GM19328 (cell line): ENCODE measurements around the gene ZFYVE28.

ENCODE experiments used
- ATAC-seq: cut with Tn5 transposase; IDR thresholded peaks from one replicate; pipeline ENCODE4 v1.9.1; 2021; ENCODE audit warnings: mild to moderate bottlenecking, moderate library complexity; ENCODE audit not compliant: unreplicated experiment

The ZFYVE28 gene

DNA sequence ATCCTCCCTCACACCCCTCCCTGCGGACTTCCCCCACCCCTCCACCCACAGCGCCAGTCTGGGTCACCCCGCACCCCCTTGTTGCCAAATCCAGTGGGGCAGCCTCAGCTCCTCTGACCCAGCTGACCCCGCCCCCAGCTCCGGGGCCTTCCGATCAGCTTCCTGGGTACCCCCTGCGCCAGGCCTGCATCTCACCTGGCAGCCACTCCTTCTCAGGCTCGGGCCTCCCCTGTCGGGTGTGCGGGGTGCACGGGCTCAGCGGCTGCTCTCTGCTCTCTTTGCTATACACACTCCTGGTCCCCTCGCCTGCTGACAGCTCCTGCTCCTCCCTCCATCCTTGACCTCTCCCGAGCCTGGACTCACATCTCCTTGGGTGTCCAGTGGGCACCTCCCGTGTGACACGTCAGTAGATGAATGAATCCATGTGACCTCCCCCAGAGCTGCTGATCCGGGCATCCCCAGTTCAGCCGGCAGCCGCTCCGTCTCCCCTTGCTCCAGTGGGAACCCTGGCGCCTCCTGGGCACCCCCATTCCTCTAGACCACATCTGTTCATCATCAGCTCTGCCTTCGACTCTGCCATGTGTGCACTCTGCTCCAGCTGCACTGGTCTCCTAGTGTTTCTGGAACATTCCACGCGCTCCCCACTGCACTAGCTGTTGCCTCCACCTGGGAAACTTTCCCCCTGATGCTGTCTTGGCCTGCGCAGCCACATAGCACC, 10.2 kb upstream of the ZFYVE28 start:
- ATAC-seq, result no peak

DNA sequence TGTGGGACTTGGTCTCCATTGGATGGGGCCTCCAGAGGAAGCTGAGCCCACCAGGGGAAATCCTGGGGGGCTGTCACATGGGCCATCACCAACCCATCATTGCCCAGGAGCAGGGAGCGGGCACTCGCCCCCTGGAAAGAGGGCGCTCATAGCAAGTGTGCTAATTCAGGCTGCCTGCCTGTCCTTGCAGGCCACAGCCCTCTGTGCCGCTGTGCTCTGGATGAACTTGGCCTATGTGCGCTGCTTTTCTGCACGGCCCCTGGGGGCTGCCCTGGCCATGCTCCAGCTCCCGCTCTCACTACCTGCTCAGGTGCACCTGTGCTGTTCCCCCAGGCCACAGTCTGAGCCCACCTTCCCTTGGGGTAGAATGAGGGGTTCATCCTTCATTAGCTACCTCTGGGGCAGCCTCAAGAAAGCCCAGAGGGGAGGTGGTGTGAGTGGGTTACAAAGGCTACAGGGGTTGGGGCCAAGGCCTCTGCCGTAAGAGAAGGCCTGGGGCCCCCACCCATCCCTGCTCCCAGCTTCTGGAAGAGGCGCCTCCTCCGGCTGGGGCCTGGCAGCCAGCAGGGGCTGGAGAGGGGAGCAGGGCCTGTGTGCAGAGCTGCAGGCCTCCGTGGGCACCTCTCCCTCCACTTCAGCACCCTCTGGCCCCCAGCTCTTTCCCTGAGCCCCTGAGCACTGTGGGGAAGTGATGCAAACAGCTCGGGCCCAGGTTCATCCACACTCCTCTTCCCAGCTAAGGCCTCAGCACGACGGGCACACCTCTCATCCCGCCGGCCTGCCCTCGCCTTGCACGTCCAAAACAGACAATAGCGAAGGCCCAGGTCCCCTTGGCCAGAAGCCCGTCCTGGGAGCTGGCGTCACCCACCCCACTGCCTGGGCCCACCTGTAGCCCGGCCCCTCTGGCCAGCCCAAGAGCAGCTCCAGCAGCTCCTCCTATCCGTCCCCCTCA, 9.2 kb upstream of the ZFYVE28 start:
- ATAC-seq, result no peak

DNA sequence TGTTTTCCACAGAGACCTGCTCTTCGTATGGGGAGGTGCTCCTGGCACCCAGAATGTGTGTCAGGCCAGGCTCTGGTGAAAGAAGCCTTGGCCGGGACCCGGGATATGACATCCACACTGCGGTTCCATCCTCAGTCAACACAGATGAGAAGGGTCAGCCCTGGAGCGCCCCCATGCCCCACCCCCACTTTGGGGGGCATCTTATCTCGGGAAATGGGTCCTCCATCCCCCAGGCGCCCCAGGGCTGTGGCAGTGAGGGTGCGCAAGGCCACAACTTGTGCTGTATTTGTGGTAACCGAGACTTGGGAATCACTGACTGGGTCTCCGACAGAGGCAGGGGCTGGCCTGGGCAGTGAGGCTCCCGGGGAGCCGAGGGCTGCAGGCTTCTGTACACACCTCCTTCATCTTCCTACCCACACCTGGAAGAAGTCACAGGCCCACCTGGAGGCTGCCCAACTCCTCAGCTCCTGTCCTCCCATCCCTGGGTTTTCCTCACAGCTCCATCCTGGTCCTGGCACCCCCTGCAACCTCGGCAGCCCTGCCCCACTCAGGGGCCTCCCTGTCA, 8.3 kb upstream of the ZFYVE28 start:
- ATAC-seq, result no peak

DNA sequence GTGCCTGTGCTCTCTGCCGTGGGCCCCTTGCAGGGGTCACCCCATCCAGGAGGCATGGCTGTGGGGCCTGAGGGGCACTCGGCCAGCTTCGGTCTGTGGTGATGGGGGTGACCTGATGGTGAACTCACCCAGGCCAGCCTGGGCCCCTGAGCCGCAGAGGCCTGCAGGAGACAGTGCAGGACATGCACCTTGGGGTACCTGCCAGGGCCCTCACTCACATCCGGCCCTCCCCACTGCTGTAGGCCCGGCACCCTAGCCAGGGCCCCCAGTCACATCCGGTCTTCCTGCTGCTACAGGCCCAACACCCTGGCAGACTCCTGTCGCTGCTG, 7.6 kb upstream of the ZFYVE28 start:
- ATAC-seq, result no peak

DNA sequence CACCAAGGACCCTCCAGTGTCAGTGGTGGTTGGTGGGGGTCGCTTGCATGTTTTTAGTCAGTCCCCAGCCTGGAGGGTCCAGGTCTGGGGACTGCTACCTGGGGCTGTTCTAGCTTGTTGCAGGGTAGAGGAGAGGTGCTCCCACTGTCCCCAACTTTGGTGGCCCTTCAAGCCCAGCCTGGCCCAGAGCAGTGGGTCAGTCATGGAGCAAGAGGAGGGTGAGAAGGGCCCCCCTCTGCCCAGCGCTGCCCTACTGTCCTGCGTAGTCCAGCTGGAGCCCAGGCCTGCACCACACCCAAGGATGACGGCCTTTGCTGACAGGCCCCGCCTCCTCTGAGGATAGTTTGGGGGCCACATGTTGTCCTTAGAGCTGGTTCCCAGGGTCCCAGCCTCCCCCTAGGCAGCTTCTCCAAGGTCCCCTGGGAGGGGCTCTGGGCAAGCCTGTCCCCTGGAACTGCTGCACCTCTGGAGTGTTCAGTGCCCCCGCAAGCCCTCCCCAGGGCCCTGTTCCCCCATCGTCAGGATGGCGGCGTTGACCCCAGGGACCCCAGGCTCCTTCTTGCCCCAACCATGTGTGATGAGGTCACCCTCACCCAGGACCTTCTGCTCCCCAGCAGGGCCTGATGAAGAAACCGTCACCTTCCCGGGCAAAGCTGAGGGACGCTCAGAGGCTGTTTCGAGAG, 7.1 kb upstream of the ZFYVE28 start:
- ATAC-seq, result no peak

DNA sequence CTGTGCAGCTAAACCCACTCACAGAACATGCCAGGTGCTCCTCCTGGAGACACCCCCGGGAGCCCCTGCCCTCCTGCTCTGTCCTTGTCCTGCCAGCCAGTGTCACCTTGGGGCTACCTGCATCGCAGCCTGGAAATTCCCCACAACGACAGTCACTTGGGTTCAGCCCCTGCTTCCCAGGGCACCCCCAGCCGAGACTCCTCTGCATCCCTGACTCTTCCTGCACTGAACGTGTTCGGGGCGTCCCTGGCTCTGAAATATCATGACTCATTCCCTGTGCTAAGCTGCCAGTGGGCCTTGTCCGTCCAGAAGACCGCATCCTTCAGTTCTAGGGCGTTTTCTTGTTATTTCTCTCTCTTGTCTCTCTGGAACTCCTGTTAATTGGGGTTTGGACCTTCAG, 6.1 kb upstream of the ZFYVE28 start:
- no peak for ATAC-seq

DNA sequence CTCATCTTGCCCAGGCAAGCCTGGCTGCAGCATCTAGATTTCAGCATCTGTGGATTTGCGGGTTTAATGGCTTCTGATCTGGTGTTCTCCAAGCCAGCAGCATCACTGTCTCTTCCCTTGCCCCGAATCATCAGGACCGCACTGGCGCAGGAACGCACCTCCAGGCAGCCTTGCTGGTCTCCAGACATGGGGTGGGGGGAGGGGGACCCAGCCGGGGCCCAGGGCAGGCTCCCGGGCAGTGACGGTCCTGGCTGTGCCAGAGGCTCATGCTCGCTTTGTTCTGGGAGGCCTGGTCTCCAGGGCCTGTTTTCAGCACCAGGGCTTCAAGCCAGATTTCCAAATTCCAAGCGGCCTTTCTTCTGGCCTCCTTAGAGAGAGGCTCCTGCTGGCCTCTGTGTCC, 5.2 kb upstream of the ZFYVE28 start:
- ATAC-seq, result no peak

DNA sequence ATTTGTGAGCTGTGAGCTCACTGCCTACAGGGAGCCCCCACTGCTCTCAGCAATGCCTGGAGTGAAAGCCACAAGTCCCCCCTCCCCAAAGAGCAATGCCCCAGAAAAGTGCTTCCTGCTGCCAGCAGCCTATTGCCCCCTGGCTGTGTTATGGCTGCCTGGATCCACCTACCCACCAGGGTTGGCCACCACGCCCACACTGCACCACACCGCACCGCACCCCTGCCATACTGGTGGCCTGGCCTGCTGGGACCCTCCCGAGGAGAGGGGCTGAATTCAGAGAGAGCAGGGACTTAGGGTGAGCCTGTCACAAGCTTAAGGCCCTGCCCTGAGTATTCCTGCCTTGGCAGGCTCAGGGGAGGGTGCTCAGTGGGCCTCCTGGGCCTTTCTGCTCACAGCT, 4.6 kb upstream of the ZFYVE28 start:
- ATAC-seq, result no peak

DNA sequence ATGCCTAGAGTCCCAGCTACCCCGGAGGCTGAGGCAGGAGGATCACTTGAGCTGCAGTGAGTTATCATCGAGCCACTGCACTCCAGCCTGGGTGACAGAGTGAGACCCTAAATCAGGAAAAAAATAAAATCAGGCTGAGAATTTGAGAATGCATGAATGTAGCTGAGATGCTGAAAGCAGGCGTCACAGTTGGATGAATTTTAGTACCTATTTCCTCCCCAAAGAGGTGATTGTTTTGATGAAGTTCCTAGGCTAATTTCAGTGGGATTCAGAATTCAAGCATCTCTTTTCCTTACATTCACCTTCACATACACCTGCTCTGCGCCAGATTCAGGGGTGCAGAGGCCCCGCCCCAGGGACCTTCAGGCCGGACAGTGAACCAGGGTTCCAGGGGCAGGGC, 3.5 kb upstream of the ZFYVE28 start:
- ATAC-seq, result no peak

DNA sequence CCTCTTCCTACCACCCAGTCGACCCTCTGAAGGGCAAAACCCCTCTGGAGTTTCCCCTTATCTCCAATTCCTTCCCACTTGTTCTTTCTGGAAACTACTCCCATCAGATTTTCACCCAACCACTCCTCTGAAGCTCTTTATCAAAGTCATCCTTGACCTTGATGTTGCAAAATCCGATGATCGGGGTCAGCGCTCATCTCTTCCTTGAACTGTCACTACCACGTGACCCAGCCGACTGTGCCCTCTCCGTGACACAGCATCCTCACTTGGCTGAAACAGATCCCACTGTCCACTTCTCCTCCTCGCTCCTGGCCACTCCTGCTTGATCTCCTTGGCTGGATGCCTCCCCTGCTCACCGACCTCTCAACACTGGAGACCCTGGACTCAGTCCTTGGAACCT, 1.4 kb upstream of the ZFYVE28 start:
- no peak for ATAC-seq

DNA sequence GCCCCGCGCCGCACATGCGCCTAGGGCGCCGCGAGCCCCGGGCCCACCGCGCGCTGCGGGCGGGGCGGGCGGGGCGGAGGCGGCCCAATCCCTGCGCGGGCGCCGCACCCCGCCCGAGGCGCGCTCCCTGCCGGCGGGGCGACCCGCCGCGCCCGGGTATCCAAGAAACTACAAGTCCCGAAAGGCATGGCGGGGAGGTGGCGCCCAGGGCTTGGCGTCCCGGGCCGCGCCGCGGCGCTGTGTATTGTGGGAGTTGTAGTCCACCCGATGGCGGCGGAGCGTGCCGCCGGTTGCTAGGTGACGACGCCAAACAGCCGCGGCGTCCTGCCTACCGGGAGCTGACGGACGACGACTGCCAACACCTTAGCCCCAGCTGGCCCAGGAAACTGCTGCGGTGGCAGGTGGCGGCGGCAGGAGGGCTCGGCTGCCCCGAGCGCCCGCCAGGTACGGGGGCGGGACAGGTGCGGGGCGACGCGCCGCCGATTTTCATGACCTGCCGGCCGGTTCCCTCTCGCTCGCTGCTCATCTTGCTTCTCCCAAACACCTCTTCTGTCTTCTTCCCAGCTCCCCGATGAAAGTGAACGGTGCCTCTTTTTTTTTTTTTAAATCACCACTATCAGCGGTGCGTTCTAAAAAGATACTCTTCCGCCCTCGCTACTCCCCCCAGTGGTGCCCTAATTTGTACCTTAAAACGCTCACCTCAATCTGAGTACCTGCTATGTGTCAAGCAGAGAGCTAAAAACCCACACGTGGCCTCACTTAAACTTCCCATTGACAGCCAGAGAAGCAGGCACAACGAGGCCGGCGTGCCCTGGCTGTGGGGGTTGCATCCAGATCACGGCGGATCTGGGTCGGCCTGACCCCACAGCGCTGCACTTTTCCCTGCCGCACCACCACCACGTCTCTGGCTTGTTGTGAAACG, 466 bp upstream of the ZFYVE28 start, which contains the start of gene CFAP99:
TSS of gene CFAP99 (plus strand) at position 306 of the 922 bp plus-strand sequence.
- ATAC-seq, result peak; percentile 98

DNA sequence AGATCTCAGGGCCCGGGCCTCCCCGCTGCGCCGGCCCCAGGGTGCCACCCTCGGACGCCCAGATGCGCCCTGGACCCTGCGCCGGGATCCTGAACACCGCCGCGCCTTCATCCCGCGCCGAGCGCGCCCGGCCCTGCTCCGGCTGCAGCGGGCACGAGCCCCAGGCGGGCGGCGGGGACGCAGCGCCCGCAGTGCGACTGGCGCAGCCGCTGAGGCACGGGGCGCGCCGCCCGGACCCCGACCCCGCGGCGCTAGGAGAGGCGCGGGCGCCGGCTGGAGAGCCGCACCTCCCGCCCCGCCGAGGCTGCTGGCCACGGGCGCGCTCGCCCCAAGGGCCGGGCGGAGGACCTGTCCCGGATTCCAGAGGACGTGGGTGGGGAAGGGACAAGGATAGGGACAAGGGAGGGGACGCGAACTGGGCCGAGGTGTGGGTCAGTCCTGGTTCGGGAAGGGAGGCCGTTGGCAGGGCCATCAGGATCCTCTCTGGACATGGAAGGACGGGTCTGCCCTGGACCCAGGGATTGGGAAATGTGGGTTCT, 1.1 kb downstream of the ZFYVE28 start:
- ATAC-seq, result no peak

DNA sequence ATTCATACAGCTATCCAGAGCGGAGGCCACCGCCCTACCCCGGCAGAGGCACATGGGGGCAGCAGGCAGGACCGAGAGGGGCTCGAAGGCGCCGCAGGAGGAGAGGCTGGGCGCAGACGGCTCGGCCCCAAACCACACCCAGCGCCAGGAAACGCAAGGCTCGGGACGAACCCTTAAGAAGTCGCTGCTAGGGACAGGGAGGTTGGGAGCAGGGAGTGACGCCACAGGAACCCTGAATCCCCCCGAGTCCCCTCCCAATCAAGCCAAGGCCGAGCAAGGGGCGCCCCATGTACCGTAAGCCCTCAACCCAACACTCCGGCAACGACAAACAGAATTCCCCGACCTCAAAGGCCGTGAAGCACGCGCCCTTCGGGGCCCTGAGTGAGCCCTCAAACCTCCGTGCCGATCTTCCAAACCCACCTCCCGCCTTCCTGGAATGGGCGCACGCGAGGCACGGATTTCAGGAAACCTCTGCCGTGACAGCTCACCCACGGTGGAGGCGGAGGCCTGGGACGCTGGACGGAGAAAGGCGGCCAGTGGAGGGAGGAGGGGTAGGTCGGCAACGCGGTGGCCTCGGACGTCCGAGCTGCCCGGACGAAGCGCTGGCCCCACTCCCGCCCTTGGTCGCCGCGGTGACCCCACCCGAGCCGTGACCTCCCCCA, 1.8 kb downstream of the ZFYVE28 start:
- no peak for ATAC-seq

DNA sequence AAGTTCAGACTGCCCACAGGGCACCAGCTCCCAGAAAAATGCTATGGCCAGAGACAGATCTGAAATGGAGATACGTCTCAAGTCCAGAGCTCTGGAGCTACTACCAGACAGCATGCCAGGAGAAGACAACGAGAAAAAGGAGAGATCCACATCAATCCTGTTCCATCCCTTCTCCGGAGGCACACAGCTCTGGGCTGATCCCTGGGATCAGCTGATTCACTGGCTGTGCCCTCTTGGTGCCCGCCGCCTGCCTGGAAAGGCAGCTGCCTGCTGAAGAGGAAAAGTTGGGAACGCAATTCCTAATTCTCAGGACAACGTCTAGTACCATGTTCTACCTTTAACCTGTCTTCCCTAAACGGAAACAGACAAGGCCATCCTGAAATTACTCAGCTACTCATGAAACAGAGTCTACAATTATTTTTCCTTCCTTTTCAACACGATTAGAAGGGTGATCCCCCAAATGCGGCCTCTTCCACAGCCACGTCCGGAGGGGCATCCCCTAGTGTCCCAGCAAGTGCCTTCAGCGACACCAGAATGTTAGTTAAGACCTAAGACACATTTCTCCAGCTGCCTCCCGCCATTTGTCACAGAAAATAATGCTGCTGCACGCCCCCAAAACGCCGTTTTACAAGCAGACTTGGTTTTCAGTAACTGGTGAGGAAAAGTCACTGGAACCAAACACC, 2.4 kb downstream of the ZFYVE28 start:
- ATAC-seq, result no peak

DNA sequence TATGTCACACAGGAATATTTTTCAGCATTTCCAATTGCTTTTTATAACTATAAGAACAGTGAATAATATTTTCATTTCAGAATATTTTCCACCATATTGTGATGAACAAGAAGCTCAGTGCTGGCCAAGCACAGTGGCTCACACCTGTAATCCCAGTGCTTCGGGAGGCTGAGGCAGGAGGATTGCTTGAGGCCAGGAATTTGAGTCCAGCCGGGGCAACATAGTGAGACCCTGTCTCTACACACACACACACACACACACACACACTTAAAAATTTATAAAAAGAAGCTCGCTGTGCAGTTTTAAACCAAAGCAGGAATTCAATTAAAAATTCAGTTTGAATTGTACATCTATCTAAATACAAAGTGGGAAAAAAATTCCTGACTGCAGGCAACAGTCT, 3.2 kb downstream of the ZFYVE28 start:
- ATAC-seq, result no peak

DNA sequence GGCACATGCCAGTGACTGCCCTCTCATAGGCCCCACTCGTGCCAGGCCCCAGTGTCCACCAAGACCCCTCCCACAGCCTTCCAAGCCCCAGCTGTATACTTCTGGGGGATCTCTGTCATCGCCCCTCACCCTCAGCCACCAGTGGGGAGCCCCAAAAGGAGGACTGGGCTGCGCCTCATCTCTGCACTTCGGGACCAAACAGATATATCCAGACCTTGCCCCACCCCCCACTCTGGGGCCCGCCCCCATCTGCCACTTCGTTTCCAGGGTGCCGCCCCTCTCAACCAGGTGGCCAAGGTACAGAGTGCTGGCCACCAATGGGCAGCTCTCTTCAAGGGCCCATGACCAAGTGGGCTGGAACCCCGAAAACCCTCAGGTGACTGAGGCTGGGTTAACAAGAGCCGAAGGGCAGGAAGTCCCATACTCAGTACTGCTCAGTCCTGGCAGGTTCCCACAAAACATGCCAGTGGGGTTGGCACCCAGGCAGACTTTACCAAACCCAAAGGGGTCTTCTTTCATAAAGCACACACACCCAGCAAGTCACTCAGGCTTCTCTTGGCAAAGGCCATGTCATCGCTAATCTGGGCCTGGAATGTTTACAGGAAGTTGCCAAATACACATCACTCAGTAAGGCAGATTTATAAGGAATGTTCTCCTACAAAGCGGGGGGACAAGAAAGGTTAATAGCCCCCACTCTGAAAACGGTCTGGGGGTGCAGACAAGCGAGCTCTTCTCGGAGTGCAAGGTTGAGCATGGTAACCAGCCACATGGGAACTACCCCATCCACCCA, 4.4 kb downstream of the ZFYVE28 start:
- ATAC-seq, result no peak

DNA sequence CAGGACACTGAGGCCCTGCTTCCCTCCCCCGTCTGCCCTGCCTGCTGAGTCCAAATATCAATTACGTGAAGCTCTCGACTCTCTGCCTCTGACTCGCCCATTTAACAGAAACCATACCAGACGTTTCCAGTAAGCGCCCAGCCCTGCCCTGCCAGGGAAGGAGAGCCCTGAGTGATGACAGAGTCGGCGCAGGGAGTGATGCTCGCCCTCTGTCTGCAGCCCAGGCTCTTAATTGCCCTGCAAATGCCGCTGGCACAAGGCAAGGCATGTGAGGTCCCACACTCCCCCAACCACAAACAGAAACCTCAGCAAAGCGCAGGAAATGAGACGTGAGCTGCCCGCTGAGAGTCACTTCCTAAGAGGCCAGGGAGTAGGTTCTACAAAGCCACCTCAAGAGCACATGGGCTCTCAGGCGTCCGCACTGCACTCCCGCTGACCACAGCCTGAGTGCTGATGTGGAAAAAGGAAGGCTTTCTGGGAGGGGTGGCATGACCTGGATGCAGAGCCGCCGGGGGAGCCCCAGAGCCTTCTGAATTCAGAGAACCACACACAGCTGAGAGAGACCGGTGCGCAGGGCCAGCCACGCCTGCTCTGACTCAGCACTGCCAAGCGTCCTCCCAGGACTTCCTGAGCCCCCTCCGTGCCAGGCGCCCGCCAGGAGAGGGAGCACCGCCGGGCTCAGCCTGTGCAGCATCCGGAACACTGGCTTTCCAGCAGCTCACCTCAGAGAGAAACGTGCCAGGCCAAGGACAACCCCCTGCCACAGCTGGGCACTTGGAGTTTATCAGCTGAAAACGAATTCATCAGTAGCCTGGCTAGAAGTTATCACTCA, 5.3 kb downstream of the ZFYVE28 start:
- ATAC-seq, result no peak
